Inflammatory macrophage treated with lipopolysaccharide for 1 hour (primary cell): ENCODE measurements around the gene TPRG1L.

Experiments used
- DNase-seq, 2 donors: peaks; one replicate each; pipeline ENCODE4 v3.0.0-alpha.2; 2020 to 2022

TPRG1L gene

DNA sequence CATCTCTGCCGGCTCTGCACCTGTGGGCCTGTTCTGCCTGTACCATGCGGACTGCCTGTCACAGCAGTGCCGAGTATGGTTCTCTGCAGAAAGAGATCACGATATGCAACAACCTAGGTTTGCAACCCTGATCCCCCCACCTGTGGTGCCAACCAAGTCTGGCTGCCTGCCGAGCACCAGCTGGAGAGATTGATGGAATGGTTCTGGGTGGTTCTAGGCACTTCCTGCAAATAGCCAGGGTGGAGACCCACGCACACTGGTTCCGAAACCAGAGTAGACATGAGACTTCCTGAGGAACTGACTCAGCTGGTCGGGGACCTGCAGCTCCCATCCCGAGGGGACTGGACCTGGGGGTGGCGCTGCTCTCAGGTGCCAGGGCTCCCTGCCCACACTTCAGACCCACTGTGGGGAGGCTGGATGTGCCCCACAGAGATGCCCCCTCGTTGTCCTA lies 5.4 kb downstream of the TPRG1L start:
- no peak for DNase-seq

DNA sequence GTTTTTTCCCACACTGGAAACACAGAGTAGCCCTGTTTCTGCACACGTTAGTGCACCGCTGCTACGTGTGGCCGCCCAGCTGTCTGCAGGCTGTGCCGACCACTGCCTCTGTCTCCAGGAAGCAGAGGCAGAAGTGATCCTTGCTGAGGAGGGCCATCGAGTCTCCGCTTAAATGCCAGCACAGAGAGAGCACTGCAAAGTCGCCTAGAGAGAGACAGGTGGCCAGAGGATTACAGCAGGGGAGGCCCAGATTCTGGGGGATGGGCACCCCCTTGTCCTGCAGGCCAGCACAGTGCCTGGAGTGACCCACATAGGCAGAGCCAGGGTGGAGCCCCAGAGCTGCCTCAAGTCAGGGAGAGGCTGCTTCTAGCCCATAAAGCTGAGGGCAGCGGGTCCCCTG lies 6.1 kb downstream of the TPRG1L start:
- DNase-seq: no peak

DNA sequence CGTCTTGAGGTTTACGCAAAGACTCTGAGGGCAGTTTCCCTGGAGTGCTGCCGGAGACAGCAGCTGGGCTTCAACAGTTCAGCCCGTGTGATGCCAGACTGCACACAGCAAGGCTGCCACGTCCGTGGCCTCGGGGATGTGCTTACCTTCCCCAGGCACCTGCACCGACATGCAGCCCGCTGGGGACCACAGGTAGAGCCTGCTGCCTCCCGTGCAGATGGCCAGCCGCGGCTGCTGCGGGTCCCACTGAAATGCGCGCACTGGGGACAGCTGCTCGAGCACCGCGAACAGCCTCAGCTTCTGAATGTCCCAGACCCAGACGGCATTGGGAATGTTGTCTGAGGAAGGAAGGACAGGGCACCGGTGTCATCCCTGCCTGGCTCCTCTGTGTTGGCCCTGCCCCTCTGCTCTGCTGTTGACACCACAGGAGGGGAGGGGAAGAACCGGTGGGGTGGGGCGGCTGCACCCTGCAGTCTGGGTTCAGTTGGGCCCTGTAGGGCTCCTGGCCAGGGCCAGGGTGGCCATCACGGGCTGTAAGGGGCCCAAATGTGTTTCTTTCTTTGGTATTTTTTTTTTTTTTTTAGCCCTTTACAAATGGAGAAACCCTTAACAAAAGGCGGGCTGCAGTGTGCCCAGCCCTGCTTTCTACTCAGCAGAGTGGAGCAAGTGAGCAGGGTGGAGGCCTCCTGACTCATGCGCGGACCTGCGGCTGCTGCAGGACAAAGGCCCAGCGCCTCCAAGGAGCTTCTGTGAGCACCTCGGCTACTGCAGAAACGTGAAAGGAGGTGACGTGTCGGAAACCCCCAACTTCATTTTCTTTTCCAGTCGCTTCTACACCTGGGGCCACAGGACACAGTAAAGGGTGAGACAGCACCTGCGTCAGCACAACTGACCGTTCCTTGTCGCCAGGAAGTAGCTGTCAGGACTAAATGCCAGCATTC lies 6.8 kb downstream of the TPRG1L start:
- no peak for DNase-seq

DNA sequence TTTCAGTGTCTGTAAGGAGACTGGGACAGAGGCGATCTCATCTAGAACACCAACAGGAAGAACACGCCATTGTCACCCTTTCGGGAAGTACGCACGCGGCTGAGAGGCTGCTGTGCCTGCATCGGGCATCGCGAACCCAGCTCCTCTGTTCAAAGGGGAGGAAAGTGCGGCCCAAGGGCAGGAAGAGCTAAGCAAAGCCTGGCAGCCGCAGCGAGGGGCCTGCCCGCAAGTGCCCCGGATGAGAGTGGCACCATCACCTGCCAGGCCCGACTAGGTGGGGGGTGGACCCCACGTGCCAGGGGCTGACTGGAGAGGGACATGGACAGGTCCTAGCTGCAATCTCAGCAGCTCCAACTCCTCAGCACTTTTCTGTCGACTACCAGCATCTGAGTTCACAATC lies 7.5 kb downstream of the TPRG1L start:
- DNase-seq: no peak

DNA sequence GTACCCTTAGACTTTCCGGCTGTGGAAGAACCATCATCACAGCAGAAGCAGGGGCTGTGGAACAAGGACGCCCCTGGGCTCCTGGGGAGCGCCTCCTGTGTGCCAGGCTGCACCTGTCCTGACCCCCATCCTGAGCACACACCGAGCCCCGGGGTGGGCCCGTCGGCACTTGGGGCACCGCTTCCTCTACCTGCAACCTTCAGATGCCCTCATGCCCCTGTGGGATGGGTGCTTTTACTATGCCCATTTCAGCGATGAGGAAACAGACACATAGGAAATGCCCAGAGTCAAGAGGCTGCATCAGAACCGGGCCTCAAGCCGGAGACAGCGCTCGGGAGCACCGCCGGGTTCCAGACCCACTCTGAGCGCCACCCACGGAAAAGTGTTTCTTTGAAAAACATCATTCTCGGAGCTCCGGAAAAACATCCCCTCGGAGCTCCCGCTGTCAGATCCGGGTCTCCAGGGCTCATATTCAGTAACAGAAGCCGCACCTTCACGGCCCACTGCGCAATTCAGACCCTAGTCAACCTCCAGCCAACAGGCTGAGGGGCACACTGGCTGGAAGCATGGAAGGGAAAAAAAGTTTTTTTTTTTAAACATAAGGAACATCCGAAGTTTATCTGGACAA lies 8.0 kb downstream of the TPRG1L start:
- DNase-seq: no peak

DNA sequence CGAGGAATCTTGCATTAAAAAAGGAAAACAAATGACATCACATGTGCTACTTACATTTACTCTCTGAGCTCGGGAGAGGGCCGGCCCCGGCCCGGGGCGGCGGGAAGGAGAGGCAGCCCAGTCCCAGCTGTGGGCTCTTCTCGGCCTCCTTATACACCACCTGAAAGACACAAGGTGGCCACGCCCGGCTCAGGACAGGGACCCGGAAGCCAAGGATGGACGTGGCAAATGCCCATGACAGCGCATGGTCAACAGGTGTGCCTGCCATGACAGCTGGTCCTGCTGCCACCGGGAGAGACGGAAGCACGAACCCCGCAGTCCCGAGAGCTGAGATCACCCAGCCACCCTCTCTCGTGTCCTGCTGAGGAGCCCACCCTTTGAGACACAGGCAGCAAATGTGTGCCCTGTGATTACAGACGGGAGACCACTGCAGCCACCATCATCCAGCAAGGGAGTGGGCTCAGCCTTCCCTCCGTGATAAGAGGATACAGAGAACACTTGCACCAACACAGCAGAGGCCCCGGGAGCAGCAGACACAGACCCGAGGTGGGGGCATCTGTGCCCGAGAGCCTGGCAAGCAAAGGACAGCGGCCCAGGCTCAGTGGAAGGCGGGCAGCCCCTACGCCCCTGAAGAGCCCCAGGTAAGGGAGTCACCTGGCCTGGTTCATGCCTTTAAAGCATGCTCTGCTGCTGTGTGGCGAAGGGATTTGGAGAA lies 8.7 kb downstream of the TPRG1L start:
- DNase-seq: no peak

DNA sequence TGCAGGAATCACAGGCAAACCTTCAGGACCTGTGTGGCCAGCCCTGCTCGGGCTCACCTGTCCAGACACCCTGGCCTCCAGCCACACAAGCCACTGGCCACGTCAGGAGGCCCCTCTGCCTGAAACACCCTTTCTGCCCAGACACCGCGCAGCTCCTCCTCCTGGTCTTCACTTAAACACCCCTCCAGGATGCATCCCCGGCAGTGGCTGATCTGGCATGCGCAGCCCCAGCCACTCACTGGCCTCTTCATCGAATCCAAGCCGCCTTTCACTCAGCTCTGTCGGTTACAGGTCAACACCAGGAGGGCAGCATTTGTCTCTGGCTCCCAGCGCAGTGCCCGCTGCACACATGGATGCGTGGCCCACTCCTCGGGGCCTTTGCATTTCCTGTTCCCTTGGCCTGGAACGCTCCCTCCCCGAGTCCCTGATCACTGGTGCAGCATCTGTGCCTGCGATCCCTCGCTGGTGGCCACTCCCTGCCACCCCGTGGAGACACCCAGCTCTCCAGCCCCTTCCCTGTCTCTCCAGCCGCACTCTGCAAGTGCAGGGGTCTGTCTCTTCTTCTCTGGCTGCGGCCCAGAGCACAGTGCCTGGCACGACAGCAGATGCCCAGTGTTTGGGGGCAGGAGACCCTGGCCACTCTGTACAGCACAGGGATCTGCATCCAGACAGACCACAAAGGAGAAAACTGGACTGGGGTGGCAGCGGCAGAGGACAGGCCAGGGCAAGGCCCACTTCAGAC lies 9.4 kb downstream of the TPRG1L start:
- no peak for DNase-seq

DNA sequence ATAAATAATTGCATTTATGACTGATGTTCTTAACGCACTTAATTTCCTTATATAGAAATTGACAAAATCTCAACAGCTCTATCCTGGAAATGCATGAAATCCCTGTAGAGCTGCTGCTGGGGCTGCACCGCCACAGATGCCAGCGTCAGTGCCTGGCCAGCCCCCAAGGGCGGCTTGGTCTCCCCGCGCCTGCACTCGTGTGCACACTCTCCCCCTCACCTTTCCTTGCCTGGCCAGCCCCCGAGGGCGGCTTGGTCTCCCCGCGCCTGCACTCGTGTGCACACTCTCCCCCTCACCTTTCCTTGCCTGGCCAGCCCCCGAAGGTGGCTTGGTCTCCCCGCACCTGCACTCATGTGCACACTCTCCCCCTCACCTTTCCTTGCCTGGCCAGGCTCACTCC lies 11.3 kb downstream of the TPRG1L start:
- no peak for DNase-seq

DNA sequence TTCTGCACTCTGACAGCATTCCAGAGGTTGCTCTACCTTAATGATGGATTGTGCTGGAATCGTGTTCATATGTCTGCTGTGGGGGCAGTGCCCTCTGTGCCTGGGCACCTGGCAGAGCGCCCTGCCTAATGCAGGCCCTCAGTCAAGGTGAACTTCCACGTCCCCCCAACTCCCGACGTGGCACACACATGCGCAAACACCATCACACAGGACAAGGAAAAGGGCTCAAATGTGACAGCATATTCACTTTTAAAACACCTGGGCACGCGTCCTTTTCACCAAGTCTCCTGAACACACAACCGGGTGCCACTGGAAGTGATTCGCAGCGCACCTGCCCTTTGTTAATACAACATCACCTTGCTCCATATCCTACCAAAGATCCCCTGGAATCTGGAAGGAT lies 11.7 kb downstream of the TPRG1L start:
- DNase-seq: no peak

DNA sequence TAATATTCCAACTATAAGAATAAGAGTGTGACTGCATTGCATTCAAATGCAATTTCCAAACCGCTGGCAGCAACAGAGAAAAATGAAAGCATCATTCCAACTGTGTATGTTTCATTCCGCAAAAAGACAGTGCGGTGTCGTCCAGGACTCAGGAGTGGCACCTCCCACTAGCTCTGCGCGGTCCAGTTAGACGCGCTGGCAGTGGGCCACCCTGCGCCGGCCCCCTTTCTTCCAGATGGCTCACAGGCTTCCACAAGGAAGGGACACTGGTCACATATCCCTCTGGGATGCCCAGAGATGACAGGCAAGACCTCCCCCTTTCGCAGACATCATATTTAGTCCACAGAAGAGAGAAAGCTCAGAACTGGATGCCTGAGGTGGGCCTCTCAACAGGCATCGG lies 13.2 kb downstream of the TPRG1L start:
- DNase-seq: no peak

DNA sequence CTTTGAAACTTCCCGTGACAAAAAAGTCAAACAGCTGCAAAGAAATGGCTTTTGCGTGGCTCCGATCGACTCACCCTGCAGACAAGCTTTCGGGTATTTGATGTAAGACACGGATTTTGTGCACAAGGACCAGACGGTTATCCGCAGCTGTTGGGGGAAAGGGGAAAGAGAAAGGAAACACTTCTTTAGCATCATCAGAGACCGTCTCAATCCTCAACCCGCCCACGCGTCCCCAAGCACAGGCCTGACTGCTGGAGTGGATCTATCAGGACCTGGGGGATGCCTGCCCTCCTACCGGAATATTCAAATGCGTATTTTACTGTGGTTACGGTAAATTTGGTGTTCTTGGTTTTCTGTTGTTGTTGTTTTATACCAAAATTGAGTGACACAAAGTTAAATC lies 13.9 kb downstream of the TPRG1L start:
- DNase-seq: no peak

DNA sequence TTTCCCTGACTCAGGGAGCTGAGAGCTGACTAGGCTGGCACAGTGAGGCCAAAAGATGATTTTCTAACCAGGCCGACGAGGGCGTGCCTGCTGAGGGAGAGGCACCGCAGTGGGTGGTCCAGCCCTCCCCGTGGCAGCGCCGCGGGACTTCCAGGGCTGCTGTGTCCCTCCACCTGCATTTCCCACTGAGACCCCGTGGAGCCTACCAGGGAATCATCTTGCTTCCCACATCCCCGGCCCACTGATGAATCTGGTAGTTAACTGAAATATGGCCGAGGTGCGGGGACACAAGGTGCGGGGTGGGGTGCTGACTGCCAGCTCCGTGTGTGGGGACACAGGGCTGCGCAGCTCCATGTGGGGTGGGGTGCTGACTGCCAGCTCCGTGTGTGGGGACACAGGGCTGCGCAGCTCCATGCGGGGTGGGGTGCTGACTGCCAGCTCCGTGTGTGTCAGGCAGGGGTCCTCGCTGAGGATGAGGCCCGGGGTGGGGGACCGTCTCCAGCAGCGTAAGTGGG lies 14.6 kb downstream of the TPRG1L start:
- no peak for DNase-seq

DNA sequence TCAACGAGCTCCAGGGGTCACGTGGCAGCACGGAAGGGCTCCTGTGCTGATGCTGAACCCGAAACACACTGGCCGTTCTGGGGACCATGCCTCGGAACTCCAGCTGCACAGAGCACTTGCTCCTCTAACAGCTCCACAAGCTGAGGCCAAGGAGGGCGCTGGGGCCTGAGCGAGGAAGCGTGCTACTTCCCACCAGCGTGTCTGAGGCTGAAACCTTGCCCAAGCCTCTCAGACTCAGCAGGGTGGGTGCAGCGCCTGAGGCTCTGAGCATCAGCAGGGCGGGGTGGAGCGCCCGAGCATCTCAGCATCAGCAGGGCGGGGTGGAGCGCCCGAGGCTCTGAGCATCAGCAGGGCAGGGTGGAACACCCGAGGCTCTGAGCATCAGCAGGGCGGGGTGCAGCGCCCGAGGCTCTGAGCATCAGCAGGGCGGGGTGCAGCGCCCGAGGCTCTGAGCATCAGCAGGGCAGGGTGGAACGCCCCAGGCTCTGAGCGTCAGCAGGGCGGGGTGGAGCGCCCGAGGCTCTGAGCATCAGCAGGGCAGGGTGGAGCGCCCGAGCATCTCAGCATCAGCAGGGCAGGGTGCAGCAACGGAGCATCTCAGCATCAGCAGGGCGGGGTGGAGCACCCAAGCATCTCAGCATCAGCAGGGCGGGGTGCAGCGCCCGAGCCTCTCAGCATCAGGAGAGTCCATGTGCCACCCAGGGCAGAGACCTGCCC lies 15.5 kb downstream of the TPRG1L start:
- DNase-seq: no peak

DNA sequence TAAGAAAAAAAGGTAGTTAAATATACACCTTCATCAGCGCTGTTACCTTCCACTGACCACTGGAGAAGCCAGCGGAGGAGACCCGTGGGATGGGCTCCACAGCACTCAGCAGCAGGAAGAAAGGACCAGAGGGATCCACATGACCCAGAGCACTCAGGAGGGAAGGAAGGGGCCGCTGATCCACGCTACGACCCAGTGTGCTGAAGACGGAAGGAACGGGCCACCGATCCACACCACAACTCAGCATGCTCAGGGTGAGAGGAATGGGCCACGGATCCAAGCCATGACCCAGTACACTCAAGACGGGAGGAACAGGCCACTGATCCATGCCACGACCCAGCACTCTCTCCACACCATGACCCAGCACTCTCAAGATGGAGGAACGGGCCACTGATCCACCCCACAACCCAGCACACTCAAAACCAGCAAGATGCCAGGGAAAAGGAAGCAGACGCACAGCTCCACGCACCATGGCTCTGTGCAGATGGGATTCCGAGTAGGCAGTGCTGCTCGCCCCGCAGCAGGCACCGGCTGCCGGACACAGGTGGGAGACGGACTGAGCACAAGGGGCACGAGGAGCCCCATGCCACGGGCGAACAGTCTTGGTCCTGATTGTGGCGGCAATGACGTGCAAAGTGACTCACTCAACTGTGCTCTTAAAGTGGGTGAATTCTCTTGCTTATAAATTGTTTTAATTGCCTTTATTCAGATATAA lies 16.4 kb downstream of the TPRG1L start:
- DNase-seq: no peak

DNA sequence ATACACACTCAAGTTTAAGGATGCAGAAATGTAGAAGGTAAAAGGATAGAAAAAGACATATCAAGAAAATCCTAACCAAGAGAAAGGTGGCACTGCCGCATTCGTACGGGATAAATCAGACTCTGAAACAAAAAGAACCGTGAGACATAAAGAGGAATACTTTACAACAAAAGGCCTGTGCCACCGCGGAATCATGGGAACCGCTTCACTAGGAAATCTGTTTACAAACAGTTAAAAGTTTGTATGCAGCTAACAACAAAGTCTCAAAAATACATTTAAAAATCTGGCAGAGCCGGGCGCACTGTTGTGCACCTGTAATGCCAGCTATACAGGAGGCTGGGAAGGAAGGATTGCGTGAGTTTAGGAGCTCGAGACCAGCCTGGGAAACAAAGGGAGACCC lies 17.0 kb downstream of the TPRG1L start:
- DNase-seq: no peak

DNA sequence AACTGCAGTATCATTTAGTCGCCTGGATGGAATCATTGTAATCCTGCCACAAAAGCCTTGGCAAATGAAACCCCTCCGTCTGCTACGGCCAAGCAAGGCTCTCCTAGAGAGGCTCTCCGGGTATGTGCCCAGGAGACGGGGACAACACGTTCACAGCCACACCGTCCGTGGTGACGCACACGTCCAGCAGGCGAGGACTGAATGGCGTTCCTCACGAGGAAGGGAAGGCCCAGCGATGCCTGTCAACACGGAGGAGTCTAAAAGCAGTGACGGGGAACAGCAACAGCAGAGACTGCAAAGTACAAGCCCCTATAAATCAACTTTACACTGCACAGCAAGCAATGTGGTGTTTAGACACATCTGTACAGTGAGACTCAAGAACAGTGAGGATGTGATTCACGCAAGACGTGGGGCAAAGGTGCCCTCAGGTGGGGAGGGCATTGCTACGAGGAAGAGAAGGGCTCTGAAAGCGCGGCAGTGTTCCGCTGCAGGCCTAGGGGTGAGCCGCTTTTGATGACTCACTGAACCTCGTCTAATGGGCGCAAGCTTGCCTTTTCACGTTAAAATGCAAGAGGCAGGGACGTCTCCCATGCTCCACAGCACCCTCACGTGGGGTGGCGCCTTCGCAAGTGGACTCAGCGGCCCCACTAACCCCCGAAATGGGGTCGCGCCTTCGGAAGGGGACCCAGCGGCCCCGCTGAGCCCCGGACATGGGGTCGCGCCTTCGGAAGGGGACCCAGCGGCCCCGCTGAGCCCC lies 18.3 kb downstream of the TPRG1L start:
- no peak for DNase-seq

DNA sequence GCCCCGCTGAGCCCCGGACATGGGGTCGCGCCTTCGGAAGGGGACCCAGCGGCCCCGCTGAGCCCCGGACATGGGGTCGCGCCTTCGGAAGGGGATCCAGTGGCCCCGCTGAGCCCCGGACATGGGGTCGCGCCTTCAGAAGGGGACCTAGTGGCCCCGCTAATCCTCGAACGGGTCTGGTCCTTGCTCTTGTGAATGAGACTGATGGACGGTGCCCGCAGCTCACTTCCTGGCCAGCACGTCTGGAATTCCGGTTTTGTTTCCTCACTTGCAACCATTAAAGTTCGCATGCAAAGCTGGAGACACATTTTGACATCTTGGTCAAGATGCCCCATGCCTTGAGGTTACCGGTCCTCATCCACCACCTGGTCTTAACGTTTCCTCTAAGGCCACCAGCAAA lies 19.5 kb downstream of the TPRG1L start:
- no peak for DNase-seq

DNA sequence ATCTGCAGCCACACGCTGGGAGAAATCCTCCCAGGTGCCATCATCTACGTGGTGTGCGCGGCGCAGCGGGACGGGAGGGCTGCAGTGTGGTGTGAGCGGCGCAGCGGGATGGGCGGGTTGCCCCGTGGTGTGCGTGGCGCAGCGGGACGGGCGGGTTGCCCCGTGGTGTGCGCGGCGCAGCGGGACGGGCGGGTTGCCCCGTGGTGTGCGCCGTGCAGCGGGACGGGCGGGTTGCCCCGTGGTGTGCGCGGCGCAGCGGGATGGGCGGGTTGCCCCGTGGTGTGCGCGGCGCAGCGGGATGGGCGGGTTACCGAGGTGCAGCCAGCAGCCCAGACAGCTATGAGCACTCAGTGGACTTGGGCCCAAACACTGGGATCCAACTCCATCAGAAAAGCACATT lies 20.4 kb downstream of the TPRG1L start:
- no peak for DNase-seq

DNA sequence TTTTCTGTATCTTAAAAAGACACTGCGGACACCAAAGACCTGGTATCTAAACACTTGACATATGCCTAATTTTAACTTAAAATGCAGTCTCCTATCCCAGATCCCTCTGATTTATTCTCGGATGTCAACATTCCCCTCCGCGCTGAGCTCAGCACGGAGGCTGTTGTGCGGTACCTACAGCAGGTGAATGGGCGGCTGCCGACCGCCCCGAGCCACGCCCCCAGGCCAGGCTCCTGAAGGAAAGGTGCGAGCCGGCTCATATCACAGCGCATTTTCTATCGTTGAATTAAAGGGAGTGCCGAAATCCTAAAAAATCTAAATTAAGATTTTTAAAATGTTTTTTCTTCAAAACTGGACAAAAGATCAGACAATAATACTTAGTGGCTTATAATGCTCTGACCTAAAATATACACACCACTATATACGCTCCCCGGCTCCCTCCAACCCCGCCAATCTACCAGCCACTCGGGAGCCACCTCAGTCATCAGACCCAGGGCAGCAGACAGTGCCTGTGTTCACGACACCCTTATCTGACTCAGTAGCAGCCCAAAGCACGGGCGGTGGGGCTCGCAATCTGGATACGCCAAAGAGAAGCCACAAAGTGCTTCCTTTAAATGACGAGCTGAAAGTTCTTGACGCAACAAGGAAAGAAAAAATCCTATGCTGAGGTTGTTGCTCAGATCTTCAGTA lies 21.0 kb downstream of the TPRG1L start:
- no peak for DNase-seq

DNA sequence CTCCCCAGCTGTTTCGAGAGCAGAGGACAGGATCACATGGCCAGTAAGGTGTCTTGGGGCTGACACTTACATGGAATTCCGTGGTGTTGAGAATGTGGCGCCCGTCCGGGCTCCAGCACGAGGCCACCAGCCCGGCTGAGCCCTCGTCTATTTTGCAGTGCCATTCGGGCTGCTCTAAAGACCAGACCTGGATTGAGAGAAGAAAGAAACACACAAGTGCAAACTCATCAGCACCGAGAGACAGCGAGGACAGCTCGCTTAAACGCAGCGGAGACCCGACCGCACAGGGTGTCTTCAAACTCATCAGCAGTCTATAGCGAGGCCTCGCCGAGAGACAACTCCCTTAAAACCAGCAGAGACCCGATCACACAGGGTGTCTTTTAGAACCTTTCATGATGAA lies 21.8 kb downstream of the TPRG1L start:
- no peak for DNase-seq
